ENCODE measurements around the gene KRT75.

GRCh38 chr12:52405922-52406385 lies 28.2 kb downstream of the KRT75 start, which contains the start of gene KRT82:
- TF ChIP-seq CTCF (conservative IDR thresholded peaks at IDR 0.05), result no peak
- TF ChIP-seq ZFX (IDR thresholded peaks at IDR 0.05), result no peak
